Activated naive CD8-positive, alpha-beta T cell treated with anti-CD3 and anti-CD28 coated beads, Interleukin-2, amount 50 U/mL, for 16 hours (primary cell): ENCODE data around the gene IRF2BP2.
A peak's percentile ranks its signal among the peaks of the same experiment; 100 is the strongest.

Experiments
- DNase-seq: peaks from one replicate; pipeline ENCODE4 v3.0.0-alpha.2; 2020; ENCODE audit warnings: low read depth, low spot score

The IRF2BP2 gene

GRCh38 chr1:234613128-234613875, 3.3 kb upstream of the IRF2BP2 start:
- DNase-seq = no peak

GRCh38 chr1:234612352-234613127, 2.6 kb upstream of the IRF2BP2 start:
- DNase-seq = no peak

GRCh38 chr1:234611847-234612351, 1.9 kb upstream of the IRF2BP2 start:
- DNase-seq = no peak

GRCh38 chr1:234611225-234611846, 1.4 kb upstream of the IRF2BP2 start:
- no peak for DNase-seq

- peak; percentile 75 for DNase-seq
Measured at GRCh38 chr1:234610666-234611224, 767 bp upstream of the IRF2BP2 start.

- no peak for DNase-seq
Measured at GRCh38 chr1:234609691-234610042, 311 bp downstream of the IRF2BP2 start.

- no peak for DNase-seq
Measured at GRCh38 chr1:234608911-234609690, 877 bp downstream of the IRF2BP2 start.

- peak; percentile 52 for DNase-seq
Measured at GRCh38 chr1:234608025-234608910, 1.7 kb downstream of the IRF2BP2 start.

- no peak for DNase-seq
Measured at GRCh38 chr1:234607109-234608024, 2.6 kb downstream of the IRF2BP2 start.

- no peak for DNase-seq
Measured at GRCh38 chr1:234606784-234607108, 3.2 kb downstream of the IRF2BP2 start.

- DNase-seq = no peak
Measured at GRCh38 chr1:234605983-234606783, 3.8 kb downstream of the IRF2BP2 start.

GRCh38 chr1:234605399-234605982, 4.5 kb downstream of the IRF2BP2 start:
- no peak for DNase-seq

- no peak for DNase-seq
Measured at GRCh38 chr1:234604495-234605398, 5.2 kb downstream of the IRF2BP2 start.

- DNase-seq = no peak
Measured at GRCh38 chr1:234603221-234604204, 6.5 kb downstream of the IRF2BP2 start.

- no peak for DNase-seq
Measured at GRCh38 chr1:234602334-234603220, 7.4 kb downstream of the IRF2BP2 start.
